Forelimb muscle (tissue), 1 donor: Measurements from ENCODE around the gene TCAP. TPM values are rescaled to one million over a fixed set of nuclear protein-coding genes. Genes with fewer than 3 reads are reported as not detected.

Experiments
- DNase-seq: peaks from one replicate; pipeline ENCODE4 v3.0.0-alpha.2; 2013; ENCODE audit warnings: low read depth
- polyA plus RNA-seq: library from polyadenylated mRNA; unstranded; fragments of 120-200 nt; gene quantifications from one replicate; pipeline ENCODE4 v1.2.1, GENCODE V29; 2013; ENCODE audit not compliant: insufficient read length

The TCAP gene
- polyA plus RNA-seq, 1 donor = 399 TPM

GRCh38 chr17:39648616-39649366, 16.4 kb upstream of the TCAP start:
- DNase-seq = no peak

- DNase-seq = no peak
Observed at GRCh38 chr17:39650121-39650579, 15.0 kb upstream of the TCAP start.

GRCh38 chr17:39651923-39652586, 13.1 kb upstream of the TCAP start:
- no peak for DNase-seq

GRCh38 chr17:39652587-39653315, 12.4 kb upstream of the TCAP start:
- DNase-seq = no peak

- DNase-seq = no peak
Observed at GRCh38 chr17:39653316-39653661, 11.9 kb upstream of the TCAP start.

GRCh38 chr17:39653662-39654331, 11.4 kb upstream of the TCAP start:
- DNase-seq = no peak

GRCh38 chr17:39655105-39655504, 10.0 kb upstream of the TCAP start:
- no peak for DNase-seq

GRCh38 chr17:39658346-39658745, 6.8 kb upstream of the TCAP start:
- no peak for DNase-seq

GRCh38 chr17:39658760-39659159, 6.4 kb upstream of the TCAP start:
- DNase-seq = no peak

GRCh38 chr17:39659279-39660010, 5.7 kb upstream of the TCAP start:
- DNase-seq = no peak

GRCh38 chr17:39660011-39660360, 5.2 kb upstream of the TCAP start:
- no peak for DNase-seq

GRCh38 chr17:39660397-39661385, 4.5 kb upstream of the TCAP start:
- no peak for DNase-seq

GRCh38 chr17:39661744-39662541, 3.2 kb upstream of the TCAP start:
- no peak for DNase-seq

GRCh38 chr17:39662551-39663339, 2.4 kb upstream of the TCAP start:
- DNase-seq = no peak

- no peak for DNase-seq
Observed at GRCh38 chr17:39663340-39663687, 1.8 kb upstream of the TCAP start.

GRCh38 chr17:39663688-39664580, 1.2 kb upstream of the TCAP start:
- no peak for DNase-seq

- DNase-seq = no peak
Observed at GRCh38 chr17:39665642-39666224, 584 bp downstream of the TCAP start.
